Stimulated activated CD4-positive, alpha-beta T cell treated with anti-CD3 and anti-CD28 coated beads, Interleukin-1b, Interleukin-23, amount 100 ng/mL, for 1 hour (primary cell): ENCODE data around the gene FOXL2NB.

Source experiments
- DNase-seq, 2 donors: peaks; one replicate each; pipeline ENCODE4 v3.0.0-alpha.2; 2020; ENCODE audit warnings: low read depth in 2 of 2

FOXL2NB gene

GRCh38 chr3:138928727-138929372, 18.2 kb upstream of the FOXL2NB start:
- no peak for DNase-seq

- DNase-seq = no peak
These were observed 13.8 kb upstream of the FOXL2NB start for GRCh38 chr3:138933068-138933668.

GRCh38 chr3:138933981-138934691, 12.9 kb upstream of the FOXL2NB start:
- DNase-seq = no peak

GRCh38 chr3:138935505-138935862, 11.5 kb upstream of the FOXL2NB start:
- DNase-seq = no peak

- DNase-seq = peak; percentile 22 to 62
These were observed 10.9 kb upstream of the FOXL2NB start for GRCh38 chr3:138935863-138936740.

GRCh38 chr3:138936741-138937689, 10.0 kb upstream of the FOXL2NB start:
- DNase-seq = no peak

- DNase-seq = no peak
These were observed 9.3 kb upstream of the FOXL2NB start for GRCh38 chr3:138937690-138938055.

GRCh38 chr3:138938056-138938876, 8.8 kb upstream of the FOXL2NB start:
- no peak for DNase-seq

GRCh38 chr3:138938877-138939560, 8.0 kb upstream of the FOXL2NB start:
- DNase-seq = no peak

- no peak for DNase-seq
These were observed 7.3 kb upstream of the FOXL2NB start for GRCh38 chr3:138939561-138940241.

GRCh38 chr3:138940446-138940845, 6.6 kb upstream of the FOXL2NB start:
- DNase-seq = no peak

- no peak for DNase-seq
These were observed 5.6 kb upstream of the FOXL2NB start for GRCh38 chr3:138941259-138941885.

GRCh38 chr3:138942271-138942670, 4.7 kb upstream of the FOXL2NB start:
- DNase-seq = no peak

- no peak for DNase-seq
These were observed 4.0 kb upstream of the FOXL2NB start for GRCh38 chr3:138942861-138943623.

GRCh38 chr3:138943724-138944653, 3.0 kb upstream of the FOXL2NB start:
- no peak for DNase-seq

GRCh38 chr3:138944654-138944928, 2.4 kb upstream of the FOXL2NB start:
- DNase-seq = no peak
